Measurements from ENCODE around the gene TRIM49.
"Not testable (repeated sequence)": the region's sequence is repeated elsewhere in the genome, so short reads cannot be mapped to it uniquely, and the experiment has no call there.

Gene TRIM49

GRCh38 chr11:89808475-89808874, at the start of gene TRIM49:
TSS of gene TRIM49 (minus strand) at chr11:89808575. CDS start at chr11:89804469, 4,106 bp downstream.
- not testable (repeated sequence) for H3K27ac Mint-ChIP-seq; H3K9me3 Mint-ChIP-seq; DNase-seq; H3K36me3 Mint-ChIP-seq (ENCODE audit: low read depth); H3K4me1 Mint-ChIP-seq; ATAC-seq; H3K27me3 Mint-ChIP-seq; H3K4me3 Mint-ChIP-seq

- H3K27ac Mint-ChIP-seq; H3K27me3 Mint-ChIP-seq; H3K9me3 Mint-ChIP-seq; H3K4me3 Mint-ChIP-seq; H3K4me1 Mint-ChIP-seq; H3K36me3 Mint-ChIP-seq (ENCODE audit: low read depth); ATAC-seq; DNase-seq: not testable (repeated sequence)
Measured at GRCh38 chr11:89826694-89827093, 18.3 kb upstream of the TRIM49 start.

- not testable (repeated sequence) for H3K36me3 Mint-ChIP-seq (ENCODE audit: low read depth); H3K4me1 Mint-ChIP-seq; H3K4me3 Mint-ChIP-seq; H3K9me3 Mint-ChIP-seq; DNase-seq; ATAC-seq; H3K27me3 Mint-ChIP-seq; H3K27ac Mint-ChIP-seq
Measured at GRCh38 chr11:89820008-89820407, 11.6 kb upstream of the TRIM49 start.

- H3K27me3 Mint-ChIP-seq; ATAC-seq; H3K27ac Mint-ChIP-seq; H3K9me3 Mint-ChIP-seq; H3K4me3 Mint-ChIP-seq; H3K4me1 Mint-ChIP-seq; H3K36me3 Mint-ChIP-seq (ENCODE audit: low read depth); DNase-seq: not testable (repeated sequence)
Measured at GRCh38 chr11:89813535-89813934, 5.2 kb upstream of the TRIM49 start.

- H3K4me3 Mint-ChIP-seq; H3K4me1 Mint-ChIP-seq; ATAC-seq; H3K27me3 Mint-ChIP-seq; DNase-seq; H3K9me3 Mint-ChIP-seq; H3K36me3 Mint-ChIP-seq (ENCODE audit: low read depth); H3K27ac Mint-ChIP-seq: not testable (repeated sequence)
Measured at GRCh38 chr11:89787506-89788063, 20.8 kb downstream of the TRIM49 start.

GRCh38 chr11:89785726-89786125, 22.6 kb downstream of the TRIM49 start:
- not testable (repeated sequence) for H3K4me1 Mint-ChIP-seq; DNase-seq; H3K4me3 Mint-ChIP-seq; H3K27ac Mint-ChIP-seq; H3K36me3 Mint-ChIP-seq (ENCODE audit: low read depth); ATAC-seq; H3K27me3 Mint-ChIP-seq; H3K9me3 Mint-ChIP-seq

- not testable (repeated sequence) for H3K27ac Mint-ChIP-seq; ATAC-seq; H3K36me3 Mint-ChIP-seq (ENCODE audit: low read depth); H3K4me1 Mint-ChIP-seq; H3K27me3 Mint-ChIP-seq; H3K4me3 Mint-ChIP-seq; H3K9me3 Mint-ChIP-seq; DNase-seq
Measured at GRCh38 chr11:89750822-89751221, 57.6 kb downstream of the TRIM49 start.

All from activated naive CD8-positive, alpha-beta T cell treated with anti-CD3 and anti-CD28 coated beads, Interleukin-2, amount 50 U/mL, for 24 hours (primary cell).